Right renal pelvis (tissue), 4 donors: ENCODE results near the gene RAD9A. TPM values are rescaled to one million over a fixed set of nuclear protein-coding genes. Genes with fewer than 3 reads are reported as not detected.
"Not testable (repeated sequence)": the region's sequence is repeated elsewhere in the genome, so short reads cannot be mapped to it uniquely, and the experiment has no call there.

Experiments
- DNase-seq, 4 donors: peaks; one replicate each; pipeline ENCODE4 v3.0.0-alpha.2; 2013; ENCODE audit warnings: low read depth in 4 of 4, low spot score in 3 of 4, missing footprints in 1 of 4
- polyA plus RNA-seq, 4 donors: library from polyadenylated mRNA; unstranded; fragments of 120-200 nt; gene quantifications; one replicate each; pipeline ENCODE4 v1.2.1, GENCODE V29; 2013; ENCODE audit not compliant: insufficient read length in 4 of 4

RAD9A gene
- polyA plus RNA-seq, 4 donors: 20.1 to 27.3 (median 21.6) TPM

GRCh38 chr11:67420646-67421429 is 29.1 kb downstream of the RAD9A start:
- peak; percentile 87 to 91 (median 89) for DNase-seq

GRCh38 chr11:67421430-67422031 is 29.7 kb downstream of the RAD9A start:
- DNase-seq: no peak

- DNase-seq: no peak
These were observed 31.1 kb downstream of the RAD9A start for GRCh38 chr11:67422891-67423290.

- DNase-seq: no peak
These were observed 31.7 kb downstream of the RAD9A start for GRCh38 chr11:67423466-67423865.

GRCh38 chr11:67423891-67424613 is 32.3 kb downstream of the RAD9A start:
- no peak for DNase-seq

- not testable (repeated sequence) for DNase-seq
These were observed 35.6 kb downstream of the RAD9A start for GRCh38 chr11:67427364-67427859.

GRCh38 chr11:67428052-67429001 is 36.5 kb downstream of the RAD9A start, which contains the start of gene RPS6KB2:
Gene RPS6KB2 (plus strand): TSS chr11:67428494. CDS start chr11:67428546, 52 bp downstream.
- DNase-seq: peak; percentile 95 to 97 (median 96)

GRCh38 chr11:67429038-67429668 is 37.4 kb downstream of the RAD9A start:
- DNase-seq: no peak

GRCh38 chr11:67429722-67430121 is 37.9 kb downstream of the RAD9A start:
- DNase-seq: no peak

- no peak for DNase-seq
These were observed 39.8 kb downstream of the RAD9A start for GRCh38 chr11:67431346-67432249.

- DNase-seq: no peak
These were observed 41.0 kb downstream of the RAD9A start for GRCh38 chr11:67432655-67433349.

GRCh38 chr11:67433536-67434394 is 42.0 kb downstream of the RAD9A start:
- no peak for DNase-seq

GRCh38 chr11:67434395-67434881 is 42.7 kb downstream of the RAD9A start:
- no peak for DNase-seq

GRCh38 chr11:67435031-67435726 is 43.4 kb downstream of the RAD9A start:
- no peak for DNase-seq

GRCh38 chr11:67435727-67436458 is 44.1 kb downstream of the RAD9A start:
- DNase-seq: no peak
